Measurements from ENCODE around the gene ANO5.

Gene ANO5

DNA sequence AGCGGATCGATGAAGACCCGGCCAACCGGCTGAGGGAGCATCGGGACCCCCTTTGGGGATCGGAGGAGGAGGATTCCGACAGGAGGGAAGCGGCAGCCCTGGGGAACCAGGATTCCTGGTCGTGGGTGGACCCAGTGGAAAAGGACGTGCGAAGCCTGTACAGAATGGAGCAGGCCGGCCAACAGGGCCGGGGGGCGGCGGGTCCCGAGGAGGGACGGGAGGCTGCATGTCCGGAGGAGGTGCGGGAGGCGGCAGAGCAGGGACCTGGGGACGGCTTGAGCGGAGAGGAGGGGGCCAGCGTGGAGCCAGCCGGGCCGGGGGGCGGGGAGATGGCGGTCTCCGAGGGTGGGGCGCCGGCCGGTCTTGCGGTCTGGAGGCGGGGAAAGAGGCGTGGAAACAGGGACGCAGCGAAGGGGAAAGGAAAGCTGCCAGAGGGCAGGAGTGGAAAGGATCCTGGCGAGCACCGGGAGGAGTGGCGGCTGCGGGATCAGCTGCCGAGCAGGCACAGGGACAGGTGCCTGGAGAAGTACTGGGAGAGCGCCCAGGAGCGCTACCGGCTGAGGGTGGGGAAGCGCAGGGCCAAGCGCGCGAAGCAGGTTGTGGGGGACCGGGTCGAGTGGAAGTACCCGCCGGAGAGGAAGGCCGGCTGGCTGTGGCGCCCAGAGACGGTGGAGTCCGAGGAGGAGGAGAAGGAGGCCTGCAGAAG is at the start of gene ANO5:
Gene ANO5, plus strand, starts transcription at position 444 of the 706 bp plus-strand sequence. CDS start 408 bp downstream, outside the sequence.
- peak in 1 of 2 experiments; percentile 14 for DNase-seq

GRCh38 chr11:22151649-22152197 is 41.2 kb upstream of the ANO5 start:
- no peak for DNase-seq

DNA sequence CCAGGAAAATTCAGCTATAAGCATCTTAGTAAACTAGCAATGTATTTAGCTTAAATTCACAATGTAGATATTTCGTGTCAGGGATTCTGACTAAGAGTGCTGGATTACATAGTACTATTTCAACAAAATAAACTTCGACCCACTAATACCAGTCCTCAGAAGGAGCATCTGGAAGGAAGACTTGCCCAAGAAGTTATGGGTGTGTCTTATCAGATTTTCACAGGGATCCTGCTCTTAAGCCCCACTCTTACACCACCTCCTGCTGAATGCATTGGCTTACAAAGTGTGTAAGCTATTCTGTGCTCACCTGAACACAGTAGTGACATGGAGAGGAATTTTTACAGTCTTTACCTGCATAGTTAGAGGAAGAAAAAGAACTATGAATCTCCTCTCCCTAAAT is 35.4 kb upstream of the ANO5 start:
- no peak for DNase-seq

GRCh38 chr11:22161489-22161888 is 31.4 kb upstream of the ANO5 start:
- DNase-seq: no peak

GRCh38 chr11:22162756-22163155 is 30.1 kb upstream of the ANO5 start:
- DNase-seq: no peak

- no peak for DNase-seq
Measured at GRCh38 chr11:22163394-22163797, 29.5 kb upstream of the ANO5 start.

GRCh38 chr11:22165087-22165486 is 27.8 kb upstream of the ANO5 start:
- DNase-seq: no peak

GRCh38 chr11:22165759-22166513 is 26.9 kb upstream of the ANO5 start:
- DNase-seq: no peak

GRCh38 chr11:22169833-22170232 is 23.1 kb upstream of the ANO5 start:
- no peak for DNase-seq

GRCh38 chr11:22173532-22173931 is 19.4 kb upstream of the ANO5 start:
- no peak for DNase-seq

- DNase-seq: no peak
Measured at GRCh38 chr11:22177186-22177585, 15.7 kb upstream of the ANO5 start.

DNA sequence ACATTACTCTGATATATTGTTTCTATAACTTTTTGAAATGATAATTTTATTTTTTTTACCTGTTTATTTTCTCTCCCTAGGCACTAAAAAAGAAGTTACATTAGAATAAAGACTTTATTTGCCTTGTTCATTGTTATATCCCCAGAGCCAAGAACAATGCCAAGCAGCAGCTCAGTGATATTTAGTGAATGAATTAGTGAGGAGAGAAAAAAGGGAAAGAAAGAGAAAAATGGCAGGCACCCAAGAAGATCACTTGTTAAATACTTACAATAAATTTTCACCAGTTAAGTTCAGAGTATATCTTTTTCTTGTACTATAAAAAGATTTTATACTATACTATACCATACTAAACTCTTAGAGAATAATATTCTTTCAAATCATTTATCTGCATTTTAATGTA is 13.3 kb upstream of the ANO5 start:
- DNase-seq: no peak

DNA sequence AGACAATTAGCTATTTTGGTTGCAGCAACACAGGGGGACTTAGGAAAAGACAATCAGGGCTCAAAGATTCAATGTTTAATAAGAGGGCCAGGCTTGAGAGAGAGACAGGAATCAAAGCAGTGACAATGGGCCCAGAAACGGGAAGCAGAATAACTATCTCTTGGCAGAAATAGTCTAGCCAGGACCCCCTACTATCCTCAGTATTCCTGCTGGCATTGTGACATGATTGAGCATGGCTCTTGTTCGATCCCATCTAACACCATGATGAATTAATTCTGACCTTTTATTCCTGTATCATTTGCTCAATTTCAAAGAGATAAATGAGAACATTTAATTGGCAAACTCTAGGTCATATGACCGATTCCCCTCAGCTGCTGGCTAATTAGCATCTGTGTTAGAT is 12.8 kb upstream of the ANO5 start:
- DNase-seq: no peak

DNA sequence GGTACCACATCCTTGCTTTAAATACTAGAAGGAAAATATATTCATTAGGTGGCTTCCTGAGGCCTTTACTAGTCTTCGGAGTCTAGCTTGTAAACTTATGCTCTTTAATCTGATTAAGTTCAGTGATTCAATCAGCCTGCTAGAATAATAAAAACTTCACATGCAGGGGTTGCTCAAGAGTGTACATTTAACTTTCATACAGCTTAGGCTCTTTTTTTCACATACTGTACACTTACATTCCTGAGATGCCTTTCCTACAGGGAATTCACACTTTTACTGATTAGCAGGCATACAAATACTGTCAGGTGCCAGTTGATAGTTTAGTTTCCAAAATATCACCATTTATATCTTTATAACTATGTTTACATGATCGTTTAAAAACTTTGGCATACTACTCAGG is 3.2 kb upstream of the ANO5 start:
- DNase-seq: no peak

DNA sequence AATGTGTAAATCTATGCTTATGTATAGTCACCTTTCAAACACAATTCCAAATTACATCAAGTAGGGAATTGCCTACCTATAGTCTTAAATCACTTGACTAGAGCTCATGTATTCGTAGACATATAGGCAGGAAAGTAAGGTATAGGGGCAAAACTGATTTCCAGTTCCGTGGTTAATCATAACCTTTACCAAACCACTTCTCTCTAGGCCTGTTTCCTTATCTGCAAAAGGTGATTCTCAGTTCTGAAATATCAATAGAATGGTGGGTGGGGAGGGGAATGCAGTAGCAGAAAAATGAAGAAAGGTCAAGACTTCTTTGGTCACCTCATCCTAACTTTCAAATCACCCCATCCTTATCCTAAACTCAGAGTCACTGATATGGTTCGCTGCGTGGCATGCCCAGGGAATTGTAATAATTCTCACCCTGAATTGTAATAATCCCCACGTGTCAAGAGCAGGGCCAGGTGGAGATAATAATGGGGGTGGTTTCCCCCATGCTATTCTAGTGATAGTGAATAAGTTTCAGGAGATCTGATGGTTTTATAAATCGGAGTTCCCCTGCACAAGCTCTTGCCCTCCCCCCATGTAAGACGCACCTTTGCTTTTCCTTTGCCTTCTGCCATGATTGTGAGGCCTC is 1.9 kb upstream of the ANO5 start:
- DNase-seq: no peak

DNA sequence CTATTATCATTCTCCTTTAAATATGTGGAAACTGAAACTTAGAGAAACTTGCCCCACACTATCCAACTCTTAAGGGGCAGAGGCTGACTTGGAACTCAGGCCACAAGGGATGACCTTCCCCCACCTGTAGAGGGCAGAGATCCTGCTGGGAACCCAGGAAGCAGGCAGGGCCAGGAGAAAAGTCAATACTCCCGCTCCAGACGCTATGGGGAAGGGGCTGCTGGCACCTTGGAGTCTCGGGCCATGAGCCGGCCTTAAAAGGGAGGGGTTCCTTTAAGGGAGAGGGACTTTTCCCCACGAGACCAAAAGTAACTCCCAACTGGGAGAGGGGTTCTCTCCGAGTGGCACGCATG is 620 bp upstream of the ANO5 start:
- no peak for DNase-seq

DNA sequence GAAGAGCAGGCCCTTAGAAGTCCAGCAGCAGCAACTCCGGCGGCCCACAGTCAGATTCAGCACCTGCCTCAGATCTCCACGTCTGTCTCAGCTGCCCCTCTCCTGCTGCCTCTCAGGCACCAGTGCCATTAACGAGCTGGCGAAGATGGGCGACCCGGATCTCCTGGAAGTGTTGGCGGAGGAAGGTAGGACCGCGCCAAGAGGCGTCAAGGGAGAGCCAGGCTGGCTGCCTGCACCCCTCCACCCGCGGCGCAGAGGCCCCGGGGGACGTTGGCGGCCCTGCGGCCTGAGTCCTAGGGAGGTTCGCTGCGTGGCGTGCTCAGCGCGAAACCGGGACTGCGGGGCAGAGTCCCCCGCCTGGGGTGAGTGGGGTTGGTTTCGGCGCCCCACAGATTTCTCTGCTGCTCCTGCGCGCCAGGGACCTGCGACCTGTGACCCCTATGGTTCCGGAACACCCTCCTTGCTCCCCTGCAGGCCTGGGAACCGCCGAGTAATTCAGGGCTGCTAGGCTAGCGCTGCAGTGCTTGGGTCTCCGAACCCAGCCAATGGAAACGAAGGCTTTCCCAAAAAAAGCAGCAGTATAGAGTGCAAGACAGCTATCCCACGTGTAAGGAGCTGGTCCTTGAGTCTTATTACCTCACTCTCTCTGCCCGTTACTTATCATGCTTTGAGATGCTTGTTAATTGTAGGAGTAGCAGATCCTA is 615 bp downstream of the ANO5 start:
- DNase-seq: peak; percentile 14 to 16

- DNase-seq: no peak
Measured at GRCh38 chr11:22194306-22194705, 1.4 kb downstream of the ANO5 start.

DNA sequence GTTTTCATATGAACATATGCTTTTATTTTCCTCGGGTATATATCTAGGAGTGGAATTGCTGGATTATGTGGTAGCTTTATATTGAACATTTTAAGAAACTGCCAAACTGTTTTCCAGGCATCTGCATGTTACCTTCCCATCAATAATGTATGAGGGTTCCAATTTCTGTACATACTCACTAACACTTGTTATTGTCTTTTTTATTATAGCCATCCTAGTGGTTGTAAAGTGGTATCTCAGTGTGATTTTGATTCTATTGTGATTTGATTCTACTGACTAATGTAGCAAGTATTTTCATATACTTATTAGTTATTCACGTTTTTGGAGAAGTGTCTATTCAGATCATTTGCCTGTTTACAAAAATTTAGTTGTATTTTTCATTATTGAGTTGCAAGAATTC is 2.0 kb downstream of the ANO5 start:
- no peak for DNase-seq

DNA sequence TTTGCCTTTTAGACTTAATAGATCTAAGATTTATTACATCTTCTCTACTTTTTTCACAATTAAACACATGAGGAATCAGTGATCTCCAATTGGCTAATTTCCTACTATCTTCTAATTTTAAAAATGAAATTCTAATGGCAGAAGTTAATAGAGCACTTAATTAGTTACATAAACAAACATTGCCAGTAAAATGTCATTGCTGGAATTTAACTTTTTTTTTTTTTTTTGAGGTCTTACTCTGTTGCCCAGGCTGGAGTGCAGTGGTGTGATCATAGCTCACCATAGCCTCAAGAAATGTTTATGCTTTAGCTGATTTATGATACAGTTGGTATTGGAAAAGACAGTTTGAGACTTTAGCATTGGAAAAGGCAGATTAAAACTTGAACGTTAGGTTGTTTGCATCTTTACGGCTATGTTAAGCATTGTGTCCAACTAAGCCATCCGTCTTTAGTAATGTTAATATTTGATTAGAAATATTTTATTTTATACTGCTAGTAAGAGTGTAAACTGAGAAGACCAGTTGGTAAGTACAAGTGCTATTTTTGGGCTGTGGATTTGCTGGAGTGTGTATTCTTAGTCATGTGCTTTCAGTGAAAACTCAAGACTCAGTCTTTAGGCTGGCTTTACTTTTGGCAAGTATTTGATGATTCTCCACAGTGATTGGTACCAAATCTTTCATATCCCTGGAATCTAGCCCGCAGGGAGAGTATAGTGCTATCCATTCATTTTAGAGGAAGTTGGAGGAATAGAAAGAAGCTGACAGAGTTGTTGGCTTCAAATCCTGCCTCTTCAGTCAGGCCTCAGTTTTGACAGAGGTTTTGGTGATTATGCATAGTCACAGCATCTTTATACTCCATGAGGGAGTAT is 4.5 kb downstream of the ANO5 start:
- no peak for DNase-seq

- DNase-seq: no peak
Measured at GRCh38 chr11:22199243-22199642, 6.4 kb downstream of the ANO5 start.

GRCh38 chr11:22203281-22203680 is 10.4 kb downstream of the ANO5 start:
- no peak for DNase-seq

All from activated T-cell treated with anti-CD3 and anti-CD28 coated beads, Interleukin-2, amount 50 U/mL, for 48 hours (primary cell).